Naive B cell (primary cell): ENCODE measurements around the gene RFX5. TPM values are rescaled to one million over a fixed set of nuclear protein-coding genes. Genes with fewer than 3 reads are reported as not detected.
A peak's percentile ranks its signal among the peaks of the same experiment; 100 is the strongest.
"Not testable (repeated sequence)": the region's sequence is repeated elsewhere in the genome, so short reads cannot be mapped to it uniquely, and the experiment has no call there.

Source experiments
- ATAC-seq, 2 donors: fragments of 150-1000 bp; cut with Tn5 transposase; 2 replicates each; pipeline ENCODE4 v1.10.0; 2021; ENCODE audit warnings: low read depth in 2 of 2, mild to moderate bottlenecking in 2 of 2, moderate library complexity in 2 of 2
- DNase-seq: peaks from one replicate; pipeline ENCODE4 v3.0.0; 2022
- H3K27ac Mint-ChIP-seq, 6 donors: one replicate each; pipeline ENCODE4 v1.8.0; 2020 to 2022; ENCODE audit warnings: mild to moderate bottlenecking in 6 of 6, mixed read lengths in 6 of 6, moderate library complexity in 5 of 6, inconsistent platforms in 2 of 6
- H3K27me3 Mint-ChIP-seq, 3 donors: one replicate each; pipeline ENCODE4 v1.8.0; 2021 to 2022; ENCODE audit warnings: mixed read lengths in 3 of 3, mild to moderate bottlenecking in 1 of 3
- H3K36me3 Mint-ChIP-seq, 2 donors: one replicate each; pipeline ENCODE4 v1.8.0; 2020 to 2022; ENCODE audit warnings: mixed read lengths in 2 of 2, inconsistent platforms in 1 of 2, mild to moderate bottlenecking in 1 of 2
- H3K4me1 Mint-ChIP-seq, 3 donors: one replicate each; pipeline ENCODE4 v1.8.0; 2020 to 2022; ENCODE audit warnings: mixed read lengths in 3 of 3, inconsistent platforms in 1 of 3, mild to moderate bottlenecking in 1 of 3, moderate library complexity in 1 of 3
- H3K4me3 Mint-ChIP-seq, 8 donors: one replicate each; pipeline ENCODE4 v1.8.0; 2020 to 2022; ENCODE audit warnings: mild to moderate bottlenecking in 8 of 8, mixed read lengths in 8 of 8, moderate library complexity in 8 of 8, inconsistent platforms in 2 of 8
- H3K9me3 Mint-ChIP-seq, 7 donors: one replicate each; pipeline ENCODE4 v1.8.0; 2020 to 2022; ENCODE audit warnings: mixed read lengths in 7 of 7, mild to moderate bottlenecking in 5 of 7, inconsistent platforms in 2 of 7, moderate library complexity in 1 of 7
- polyA plus RNA-seq, 6 donors: library from polyadenylated mRNA; unstranded; fragments of 300-500 nt; fragmentation: Illumina TruSeq; gene quantifications; one replicate each; pipeline ENCODE4 v1.2.3, GENCODE V29; 2021; ENCODE audit warnings: low read depth in 6 of 6

RFX5 gene
- polyA plus RNA-seq, 6 donors from 2014 or later = 113 to 139 (median 130) TPM

DNA sequence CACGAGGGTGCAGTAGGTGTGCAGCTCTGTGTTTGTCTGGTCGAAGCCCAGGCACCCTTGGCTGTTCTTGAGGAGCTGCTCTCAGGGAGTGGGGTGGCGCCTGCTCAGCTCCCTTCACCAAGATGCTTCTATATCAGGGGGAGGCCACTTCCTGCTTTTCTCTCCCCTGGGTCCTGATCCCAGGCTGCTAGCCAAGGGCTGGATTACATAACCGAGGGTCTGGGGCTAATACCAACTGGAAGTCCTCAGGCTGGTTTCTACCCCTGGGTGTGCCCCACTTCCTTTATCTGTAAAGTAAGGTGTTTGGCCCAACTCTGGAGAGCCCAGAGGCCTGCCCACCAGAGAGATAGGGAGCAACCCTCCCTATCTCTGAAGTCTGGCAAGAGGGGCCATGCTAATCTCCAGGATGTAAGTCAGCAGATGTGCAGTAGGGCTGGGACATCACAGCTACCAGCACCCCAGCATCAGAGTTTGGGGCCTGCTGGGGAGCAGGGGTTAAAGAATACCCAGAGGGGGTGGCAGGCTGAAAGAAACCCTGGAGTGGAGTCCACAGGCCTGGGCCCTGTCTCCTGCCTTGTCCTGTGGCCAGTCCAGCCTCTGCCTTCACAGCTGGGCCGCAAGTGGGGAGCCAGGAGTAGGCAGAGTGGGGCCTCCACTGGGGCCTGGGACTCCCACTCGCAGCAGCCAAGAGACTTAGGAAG is 23.3 kb upstream of the RFX5 start:
- Mint-ChIP-seq H3K4me1 (peaks cover 0 to 3% (median 0%) of the 10 kb centered on the region in 3 donors), H3K27me3 (no peaks in the 10 kb centered on the region), H3K4me3 (no peak overlapping the region), H3K36me3 (no peaks in the 10 kb centered on the region), H3K27ac (peak overlapping the region in 1 of 6 donors; percentile 36), H3K9me3 (no peaks in the 10 kb centered on the region)
- DNase-seq = no peak
- no peak for ATAC-seq

DNA sequence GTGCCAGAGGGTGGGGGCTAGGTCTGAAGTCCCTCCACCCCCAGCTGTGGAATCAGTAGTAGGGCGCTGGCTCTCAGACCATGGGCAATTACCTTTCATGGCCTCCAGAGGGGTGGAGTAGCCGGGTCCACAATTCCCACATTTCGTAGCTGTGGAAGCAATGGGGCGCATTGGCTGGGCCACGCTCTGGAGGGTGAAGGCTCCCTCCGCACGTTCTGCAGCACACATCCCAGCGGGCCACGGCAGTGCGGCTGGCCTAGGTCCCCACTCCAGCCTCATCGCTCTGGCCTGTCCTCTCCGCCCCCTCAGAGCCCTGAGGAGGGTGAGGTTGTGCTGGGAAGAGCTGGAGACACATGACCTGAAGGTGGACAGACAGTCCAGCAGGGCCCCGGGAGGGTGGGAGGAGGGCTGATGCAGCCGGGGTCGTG is 22.6 kb upstream of the RFX5 start:
- ATAC-seq (no peak), DNase-seq (no peak)
- no peaks in the 10 kb centered on the region for H3K9me3 Mint-ChIP-seq

DNA sequence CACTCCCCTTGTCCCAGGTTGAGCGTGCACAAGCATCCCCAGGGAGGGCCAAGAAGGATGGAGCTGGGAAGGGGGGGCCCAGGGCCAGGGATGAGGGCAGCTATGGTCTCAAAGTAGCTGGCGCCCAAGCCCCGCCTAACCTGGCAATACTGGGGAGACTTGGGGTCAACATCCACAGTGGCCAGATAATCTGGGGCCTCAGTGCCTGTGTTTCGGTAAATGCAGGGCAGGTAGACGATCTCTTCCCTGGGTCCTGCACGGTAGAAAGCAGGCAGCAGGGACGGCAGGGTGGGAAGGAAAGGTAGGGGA is 22.2 kb upstream of the RFX5 start:
- DNase-seq (no peak), ATAC-seq (no peak)
- Mint-ChIP-seq H3K27ac (no peak overlapping the region), H3K36me3 (no peaks in the 10 kb centered on the region), H3K9me3 (no peaks in the 10 kb centered on the region), H3K27me3 (peaks cover 0 to 3% (median 0%) of the 10 kb centered on the region in 3 donors), H3K4me3 (no peak overlapping the region), H3K4me1 (peaks cover 0 to 5% (median 0%) of the 10 kb centered on the region in 3 donors)

More for the DNA sequence above, 22.6 kb upstream of the RFX5 start:
- Mint-ChIP-seq H3K36me3 (no peaks in the 10 kb centered on the region), H3K27ac (no peak overlapping the region), H3K4me3 (no peak overlapping the region), H3K4me1 (peaks cover 0 to 5% (median 0%) of the 10 kb centered on the region in 3 donors), H3K27me3 (no peaks in the 10 kb centered on the region)

DNA sequence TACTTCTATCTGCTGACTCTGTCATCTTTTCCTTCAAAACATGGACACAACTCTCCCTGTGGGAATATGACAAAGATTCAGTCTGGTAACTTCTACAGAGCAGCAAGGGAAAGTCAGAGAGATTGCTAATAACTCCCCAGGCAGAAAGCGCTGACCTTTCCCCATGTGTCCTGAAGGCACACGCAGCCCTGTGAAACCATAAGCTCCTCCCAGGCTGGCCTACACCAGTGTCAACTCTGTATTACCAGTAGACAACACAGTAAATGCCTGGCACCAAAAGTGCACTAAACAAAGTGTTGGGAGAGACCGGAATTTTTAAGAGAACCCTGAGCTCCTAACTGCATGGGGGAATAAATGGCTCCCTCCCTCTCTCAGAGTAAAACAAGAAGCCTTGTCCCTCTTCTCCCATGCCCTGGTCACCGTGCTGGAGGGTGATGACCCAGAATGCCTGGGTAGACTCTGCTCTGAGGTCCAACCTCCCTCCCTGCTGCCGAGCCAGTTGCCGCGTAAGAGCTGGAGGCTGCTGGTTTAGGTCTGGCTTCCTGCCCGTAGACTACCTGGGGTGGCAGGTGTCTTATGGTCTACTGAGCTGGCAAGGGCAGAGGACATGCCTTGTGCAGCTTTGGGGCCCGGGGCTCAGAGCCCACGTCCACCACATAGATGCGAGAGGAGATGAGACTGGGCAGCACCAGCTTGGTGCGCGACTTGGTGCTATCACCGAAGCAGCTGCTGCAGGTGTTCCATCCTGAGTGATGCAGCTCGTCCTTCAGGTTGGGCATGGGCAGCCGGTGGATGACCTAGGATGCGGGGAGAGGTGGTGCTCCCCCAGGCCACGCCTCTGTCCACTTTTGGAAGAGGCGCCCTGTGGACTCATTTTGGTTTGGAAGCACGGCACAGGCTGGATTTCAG is 21.6 kb upstream of the RFX5 start:
- Mint-ChIP-seq H3K27ac (no peak overlapping the region), H3K27me3 (peaks cover 0 to 6% (median 0%) of the 10 kb centered on the region in 3 donors), H3K4me1 (peaks cover 0 to 5% (median 0%) of the 10 kb centered on the region in 3 donors), H3K9me3 (peaks cover 0 to under 1% (median 0%) of the 10 kb centered on the region in 7 donors), H3K4me3 (no peak overlapping the region), H3K36me3 (no peaks in the 10 kb centered on the region)
- ATAC-seq (no peak), DNase-seq (no peak)

DNA sequence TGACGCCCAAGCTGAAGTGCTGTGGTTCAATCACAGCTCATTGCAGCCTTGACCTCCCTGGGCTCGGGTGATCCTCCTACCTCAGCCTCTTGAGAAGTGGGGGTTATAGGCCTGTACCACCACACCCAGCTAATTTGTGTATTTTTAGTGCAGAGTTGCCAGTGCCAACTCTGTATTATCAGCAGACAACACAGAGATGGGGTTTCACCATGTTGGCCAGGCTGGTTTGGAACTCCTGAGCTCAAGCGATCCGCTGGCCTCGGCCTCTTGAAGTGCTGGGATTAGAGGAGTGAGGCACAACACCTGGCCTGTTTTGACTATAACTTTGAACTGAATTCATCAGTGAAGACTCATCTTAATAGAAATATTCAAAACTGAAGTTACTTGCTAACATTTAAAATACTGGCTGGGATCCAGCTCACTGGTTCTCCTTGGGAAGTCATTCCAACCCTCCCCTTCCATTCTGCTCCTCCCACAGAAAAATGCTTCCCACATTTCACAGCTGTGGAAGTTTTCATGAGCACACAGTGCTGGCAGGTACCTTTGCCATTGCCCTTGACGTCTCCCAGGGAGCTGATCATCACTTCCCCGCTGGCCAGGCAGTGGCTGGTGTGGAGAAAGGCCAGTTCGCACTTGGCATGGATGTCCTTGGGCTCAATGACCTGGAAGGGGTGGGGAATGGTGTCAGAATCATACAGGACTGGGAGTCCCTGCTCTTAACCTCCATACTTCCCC is 20.8 kb upstream of the RFX5 start:
- Mint-ChIP-seq H3K4me1 (peaks cover 0 to 5% (median 0%) of the 10 kb centered on the region in 3 donors), H3K27me3 (peaks cover 0 to 6% (median 0%) of the 10 kb centered on the region in 3 donors), H3K36me3 (peaks cover 0 to 2% of the 10 kb centered on the region in 2 donors), H3K27ac (no peak overlapping the region), H3K9me3 (peaks cover 0 to 9% (median 0%) of the 10 kb centered on the region in 7 donors), H3K4me3 (no peak overlapping the region)
- DNase-seq (no peak), ATAC-seq (no peak)

DNA sequence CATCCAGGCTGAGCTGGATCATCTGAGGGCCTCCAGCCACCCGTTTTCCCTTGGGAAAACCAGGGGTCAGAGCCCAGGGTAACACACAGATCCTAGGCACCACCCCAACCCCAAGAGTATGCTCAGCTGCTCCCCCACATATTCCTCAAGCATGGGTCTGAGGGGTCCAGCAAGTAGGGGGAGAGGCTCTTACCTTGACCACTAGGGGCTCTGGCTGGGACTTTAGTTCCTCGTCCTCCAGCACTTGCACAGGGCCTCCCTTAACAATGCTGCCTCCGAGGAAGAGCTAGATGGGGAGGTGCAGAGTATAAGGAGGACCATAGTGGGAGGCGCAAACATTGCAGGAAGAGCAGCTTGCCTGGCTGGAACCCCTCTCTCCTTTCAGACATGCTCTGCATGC is 17.9 kb upstream of the RFX5 start:
- no peak for ATAC-seq
- peaks cover 0 to 15% of the 10 kb centered on the region in 2 donors for H3K36me3 Mint-ChIP-seq
- peaks cover 3 to 5% (median 5%) of the 10 kb centered on the region in 3 donors for H3K4me1 Mint-ChIP-seq
- H3K27me3 Mint-ChIP-seq = peaks cover 0 to 6% (median 0%) of the 10 kb centered on the region in 3 donors
- H3K4me3 Mint-ChIP-seq = no peak overlapping the region
- H3K9me3 Mint-ChIP-seq = peaks cover 0 to 14% (median 8%) of the 10 kb centered on the region in 7 donors
- no peak for DNase-seq
- H3K27ac Mint-ChIP-seq = no peak overlapping the region

DNA sequence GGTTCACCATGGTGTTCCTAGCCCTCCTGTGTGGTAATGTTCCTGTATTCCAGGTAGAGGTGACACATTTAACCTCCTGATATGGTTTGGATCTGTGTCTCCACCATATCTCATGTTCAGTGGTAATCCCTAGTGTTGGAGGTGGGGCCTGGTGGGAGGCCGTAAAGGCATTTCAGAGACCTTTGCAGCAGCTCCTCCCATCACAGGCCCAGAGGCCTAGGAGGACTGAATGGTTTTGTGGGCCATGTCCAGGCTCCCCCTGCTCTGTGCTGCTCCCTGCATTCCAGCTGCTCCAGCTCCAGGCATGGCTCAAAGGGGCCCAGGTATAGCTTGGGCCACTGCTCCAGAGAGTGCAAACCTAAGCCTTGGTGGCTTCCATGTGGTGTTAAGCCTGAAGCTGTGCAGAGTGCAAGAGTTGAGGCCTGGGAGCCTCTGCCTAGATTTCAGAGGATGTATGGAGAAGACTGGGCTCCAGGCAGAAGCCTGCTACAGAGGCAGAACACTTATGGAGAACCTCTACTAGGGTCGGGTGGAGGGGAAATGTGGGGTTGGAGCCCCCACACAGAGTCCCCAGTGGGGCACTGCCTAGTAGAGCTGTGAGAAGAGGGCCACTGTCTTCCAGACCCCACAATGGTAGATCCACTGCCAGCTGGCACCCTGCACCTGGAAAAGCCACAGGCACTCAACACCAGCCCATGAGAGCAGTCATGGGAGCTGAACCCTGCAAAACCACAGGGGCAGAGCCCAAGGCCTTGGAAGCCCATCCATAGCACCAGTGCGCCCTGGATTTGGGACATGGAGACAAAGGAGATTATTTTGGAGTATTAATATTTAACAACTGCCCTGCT is 15.5 kb upstream of the RFX5 start:
- peaks cover 3 to 5% (median 5%) of the 10 kb centered on the region in 3 donors for H3K4me1 Mint-ChIP-seq
- no peak for ATAC-seq
- no peak overlapping the region for H3K27ac Mint-ChIP-seq
- no peak for DNase-seq
- H3K9me3 Mint-ChIP-seq = peaks cover 0 to 14% (median 8%) of the 10 kb centered on the region in 7 donors
- no peak overlapping the region for H3K4me3 Mint-ChIP-seq
- H3K36me3 Mint-ChIP-seq = peaks cover 0 to 15% of the 10 kb centered on the region in 2 donors
- peaks cover 0 to 6% (median 0%) of the 10 kb centered on the region in 3 donors for H3K27me3 Mint-ChIP-seq

DNA sequence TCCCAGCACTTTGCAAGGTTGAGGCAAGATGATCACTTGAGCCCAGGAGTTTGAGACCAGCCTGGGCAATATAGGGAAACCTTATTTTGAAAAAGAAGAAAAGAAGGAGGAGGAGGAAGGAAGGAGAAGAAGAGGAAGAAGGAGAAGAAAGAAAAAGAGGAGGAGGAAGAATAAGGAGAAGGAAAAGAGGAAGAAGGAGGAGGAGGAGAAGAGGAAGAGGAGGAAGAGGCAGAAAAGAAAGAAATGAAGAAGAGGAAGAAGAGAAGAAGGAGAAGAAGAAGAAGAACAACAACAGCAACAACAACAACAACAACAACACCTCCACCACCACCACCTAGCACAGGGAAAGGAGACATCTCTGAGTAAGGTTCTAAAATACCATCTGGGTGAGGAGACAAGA is 14.8 kb upstream of the RFX5 start:
- peaks cover 3 to 5% (median 5%) of the 10 kb centered on the region in 3 donors for H3K4me1 Mint-ChIP-seq
- H3K36me3 Mint-ChIP-seq = peaks cover 0 to 15% of the 10 kb centered on the region in 2 donors
- DNase-seq = no peak
- H3K4me3 Mint-ChIP-seq = no peak overlapping the region
- ATAC-seq = no peak
- peaks cover 0 to 14% (median 8%) of the 10 kb centered on the region in 7 donors for H3K9me3 Mint-ChIP-seq
- peaks cover 0 to 6% (median 0%) of the 10 kb centered on the region in 3 donors for H3K27me3 Mint-ChIP-seq
- H3K27ac Mint-ChIP-seq = peak overlapping the region in 1 of 6 donors; percentile 27

DNA sequence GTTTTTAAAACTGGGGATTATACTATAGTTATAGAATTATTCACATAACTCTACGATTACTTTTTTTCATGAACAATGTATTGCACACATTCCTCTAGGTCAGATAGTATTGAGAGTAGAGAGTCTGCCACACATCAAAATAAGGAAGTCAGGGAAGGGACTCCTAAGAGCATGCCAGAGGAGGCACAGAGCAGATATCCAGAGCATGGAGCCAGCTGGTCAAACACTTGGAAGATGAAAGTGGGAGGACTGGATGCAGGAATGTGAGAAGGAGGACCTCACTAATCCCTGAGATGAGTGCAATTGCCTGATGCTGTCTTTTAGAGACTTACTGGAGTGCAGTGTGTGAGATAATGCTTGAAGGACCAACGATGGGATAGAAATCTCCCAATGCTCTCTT is 9.6 kb upstream of the RFX5 start:
- no peak for ATAC-seq
- peak overlapping the region in 1 of 6 donors; percentile 38 for H3K27ac Mint-ChIP-seq
- H3K4me3 Mint-ChIP-seq = no peak overlapping the region
- no peaks in the 10 kb centered on the region for H3K27me3 Mint-ChIP-seq
- peaks cover 0 to 3% of the 10 kb centered on the region in 2 donors for H3K36me3 Mint-ChIP-seq
- peaks cover 0 to 6% (median 1%) of the 10 kb centered on the region in 7 donors for H3K9me3 Mint-ChIP-seq
- H3K4me1 Mint-ChIP-seq = peaks cover 0 to 1% (median under 1%) of the 10 kb centered on the region in 3 donors
- DNase-seq = no peak

DNA sequence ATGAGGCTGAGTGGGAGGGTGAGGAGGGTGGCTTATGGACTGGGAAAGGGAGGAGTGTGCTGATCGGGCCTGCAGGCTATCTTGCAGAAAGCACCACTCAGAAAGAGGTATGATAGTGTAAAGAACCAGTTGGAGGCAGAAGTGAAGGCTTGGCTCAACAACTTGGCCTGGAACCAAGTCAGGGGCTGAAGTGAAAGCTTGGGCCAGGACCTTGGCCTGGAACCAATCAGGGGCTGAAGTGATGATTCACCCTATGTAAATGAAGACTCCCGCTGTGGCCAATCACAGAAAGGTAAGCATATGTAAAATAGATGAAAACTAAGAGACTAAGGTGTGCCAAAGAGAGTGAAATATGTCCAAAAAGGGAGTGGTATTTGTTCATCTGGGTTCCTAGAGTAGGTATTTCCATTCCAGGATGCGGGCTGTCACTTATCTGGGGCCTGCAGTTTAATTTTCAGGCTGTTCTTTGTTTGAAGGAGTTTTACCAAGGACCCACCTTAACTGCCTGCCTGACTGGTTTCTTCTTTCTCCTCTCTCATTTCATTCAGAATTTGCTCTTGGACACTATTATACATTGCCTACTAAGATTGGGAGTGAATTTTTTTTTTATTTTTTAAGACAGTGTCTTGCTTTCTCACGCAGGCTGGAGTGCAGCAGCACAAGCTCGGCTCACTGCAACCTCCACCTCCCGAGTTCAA is 5.1 kb upstream of the RFX5 start:
- ATAC-seq (no peak), DNase-seq (no peak)
- H3K36me3 Mint-ChIP-seq = no peaks in the 10 kb centered on the region
- peaks cover 0 to 12% (median 0%) of the 10 kb centered on the region in 7 donors for H3K9me3 Mint-ChIP-seq
- H3K4me3 Mint-ChIP-seq = no peak overlapping the region
- H3K4me1 Mint-ChIP-seq = peaks cover 11 to 14% (median 12%) of the 10 kb centered on the region in 3 donors
- H3K27me3 Mint-ChIP-seq = no peaks in the 10 kb centered on the region
- H3K27ac Mint-ChIP-seq = no peak overlapping the region

DNA sequence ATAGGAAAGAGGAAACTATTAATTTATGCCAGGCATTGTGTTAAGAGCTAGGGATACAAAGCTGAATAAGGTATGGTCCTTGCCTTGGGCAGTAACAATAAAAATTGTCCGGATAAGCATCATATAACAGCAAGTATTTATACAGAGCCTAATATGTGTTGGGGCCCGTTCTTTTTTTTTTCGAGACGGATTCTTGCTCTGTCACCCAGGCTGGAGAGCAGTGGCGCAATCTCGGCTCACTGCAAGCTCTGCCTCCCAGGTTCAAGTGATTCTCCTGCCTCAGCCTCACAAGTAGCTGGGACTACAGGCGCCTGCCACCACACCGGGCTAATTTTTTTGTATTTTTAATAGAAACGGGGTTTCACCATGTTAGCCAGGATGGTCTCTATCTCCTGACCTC is 3.3 kb upstream of the RFX5 start:
- H3K4me3 Mint-ChIP-seq, DNase-seq, H3K27me3 Mint-ChIP-seq, ATAC-seq: not testable (repeated sequence)
- peaks cover 0 to 12% (median 0%) of the 10 kb centered on the region in 7 donors for H3K9me3 Mint-ChIP-seq
- H3K4me1 Mint-ChIP-seq = peaks cover 25 to 32% (median 29%) of the 10 kb centered on the region in 3 donors
- H3K36me3 Mint-ChIP-seq = peaks cover 7 to 16% of the 10 kb centered on the region in 2 donors
- H3K27ac Mint-ChIP-seq = peak overlapping the region in 1 of 6 donors; percentile 99
